Suppressor macrophage treated with lipopolysaccharide for 4 hours (primary cell): ENCODE results near the gene NFKBIE.

Experiments
- DNase-seq: peaks from one replicate; pipeline ENCODE4 v3.0.0-alpha.2; 2020

The NFKBIE gene

GRCh38 chr6:44272529-44272928 lies 7.2 kb upstream of the NFKBIE start:
- no peak for DNase-seq

- no peak for DNase-seq
Measured at GRCh38 chr6:44271914-44272313, 6.6 kb upstream of the NFKBIE start.

GRCh38 chr6:44271406-44271723 lies 6.0 kb upstream of the NFKBIE start:
- DNase-seq, result no peak

- DNase-seq, result no peak
Measured at GRCh38 chr6:44270526-44271405, 5.4 kb upstream of the NFKBIE start.

GRCh38 chr6:44269921-44270525 lies 4.7 kb upstream of the NFKBIE start, which contains the start of gene TMEM151B:
TSS of gene TMEM151B (plus strand) at chr6:44270450. CDS start at chr6:44270743, 293 bp downstream.
- DNase-seq, result no peak

- peak; percentile 46 for DNase-seq
Measured at GRCh38 chr6:44269178-44269920, 4.0 kb upstream of the NFKBIE start.

GRCh38 chr6:44268095-44268628 lies 2.8 kb upstream of the NFKBIE start:
- peak; percentile 46 for DNase-seq

- no peak for DNase-seq
Measured at GRCh38 chr6:44267252-44267651, 1.9 kb upstream of the NFKBIE start.

GRCh38 chr6:44266347-44266746 lies 996 bp upstream of the NFKBIE start:
- DNase-seq, result no peak

- no peak for DNase-seq
Measured at GRCh38 chr6:44265722-44266233, 427 bp upstream of the NFKBIE start.

- peak; percentile 86 for DNase-seq
Measured at GRCh38 chr6:44264154-44265006, 971 bp downstream of the NFKBIE start.

GRCh38 chr6:44263354-44264100 lies 1.8 kb downstream of the NFKBIE start:
- peak; percentile 74 for DNase-seq

GRCh38 chr6:44262467-44263353 lies 2.6 kb downstream of the NFKBIE start:
- DNase-seq, result no peak

GRCh38 chr6:44261581-44261980 lies 3.8 kb downstream of the NFKBIE start:
- DNase-seq, result no peak

GRCh38 chr6:44260451-44261297 lies 4.7 kb downstream of the NFKBIE start:
- DNase-seq, result no peak

GRCh38 chr6:44260011-44260410 lies 5.3 kb downstream of the NFKBIE start:
- DNase-seq, result no peak

GRCh38 chr6:44258921-44259320 lies 6.4 kb downstream of the NFKBIE start:
- no peak for DNase-seq

- DNase-seq, result no peak
Measured at GRCh38 chr6:44258325-44258863, 7.0 kb downstream of the NFKBIE start.

- DNase-seq, result peak; percentile 71
Measured at GRCh38 chr6:44257753-44258324, 7.5 kb downstream of the NFKBIE start.
